ENCODE data around the gene THBS3. TPM values are rescaled to one million over a fixed set of nuclear protein-coding genes. Genes with fewer than 3 reads are reported as not detected.

The THBS3 gene
- total RNA-seq, 1 experiment from 2014 or later = 35.9 TPM

DNA sequence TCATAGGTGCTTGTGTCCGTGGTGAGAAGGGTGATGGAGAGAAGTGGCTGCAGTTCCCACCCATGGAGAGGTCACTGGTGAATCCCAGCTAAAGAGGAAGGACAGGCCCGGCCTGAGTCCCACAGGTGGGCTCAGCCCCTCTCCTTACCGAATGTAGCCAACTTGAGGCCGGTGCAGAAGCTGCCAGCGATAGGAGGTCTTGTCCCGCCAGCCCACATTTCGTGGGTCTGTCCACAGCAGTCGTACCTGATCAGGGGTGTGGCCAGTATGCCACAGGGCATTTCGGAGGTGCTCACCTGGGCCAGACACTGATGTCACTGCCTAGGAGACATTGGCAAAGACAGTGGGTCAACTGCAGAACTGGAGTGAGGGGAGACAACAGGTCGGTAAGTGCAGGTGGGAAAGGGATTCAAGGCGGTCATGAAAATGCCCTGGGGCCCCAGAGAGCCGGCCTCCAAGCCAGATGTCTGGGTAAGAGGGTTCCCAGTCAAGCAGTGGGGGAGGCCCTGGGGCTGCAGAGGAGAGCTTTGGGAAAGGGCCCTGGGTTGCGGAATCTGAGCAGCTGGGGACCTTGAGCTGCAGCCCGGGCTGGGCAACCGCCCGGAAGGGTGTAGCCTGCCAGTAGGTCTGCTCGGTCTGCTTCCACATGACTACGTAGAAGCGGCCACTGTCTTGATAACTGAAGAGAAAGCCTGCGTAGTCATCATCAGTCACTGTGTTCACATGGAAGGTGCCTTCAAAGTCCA lies 10.6 kb downstream of the THBS3 start:
- POLR2A ChIA-PET = no interaction called here
- in situ Hi-C loops (cut with HindIII; ENCODE audit: low pct_unique_long_range_greater_than_20kb, low sequenced_read_pairs) = no loop called here
- no peaks in the 10 kb centered on the region for H3K27me3 ChIP-seq (ENCODE audit: control insufficient read depth, insufficient read depth, low read length)
- CTCF ChIA-PET = no interaction called here
- BruUV-seq (replicated peaks) = no TSS peak
- no peak overlapping the region for H3K27ac ChIP-seq (ENCODE audit: low read length)
- H3K4me1 ChIP-seq (ENCODE audit: control insufficient read depth, insufficient read depth, low read length) = peaks cover 24% of the 10 kb centered on the region
- TF ChIP-seq POLR2AphosphoS5 (IDR thresholded peaks at IDR 0.05; ENCODE audit: low read depth, low read length) = no peak
- TF ChIP-seq, protein P1, sequence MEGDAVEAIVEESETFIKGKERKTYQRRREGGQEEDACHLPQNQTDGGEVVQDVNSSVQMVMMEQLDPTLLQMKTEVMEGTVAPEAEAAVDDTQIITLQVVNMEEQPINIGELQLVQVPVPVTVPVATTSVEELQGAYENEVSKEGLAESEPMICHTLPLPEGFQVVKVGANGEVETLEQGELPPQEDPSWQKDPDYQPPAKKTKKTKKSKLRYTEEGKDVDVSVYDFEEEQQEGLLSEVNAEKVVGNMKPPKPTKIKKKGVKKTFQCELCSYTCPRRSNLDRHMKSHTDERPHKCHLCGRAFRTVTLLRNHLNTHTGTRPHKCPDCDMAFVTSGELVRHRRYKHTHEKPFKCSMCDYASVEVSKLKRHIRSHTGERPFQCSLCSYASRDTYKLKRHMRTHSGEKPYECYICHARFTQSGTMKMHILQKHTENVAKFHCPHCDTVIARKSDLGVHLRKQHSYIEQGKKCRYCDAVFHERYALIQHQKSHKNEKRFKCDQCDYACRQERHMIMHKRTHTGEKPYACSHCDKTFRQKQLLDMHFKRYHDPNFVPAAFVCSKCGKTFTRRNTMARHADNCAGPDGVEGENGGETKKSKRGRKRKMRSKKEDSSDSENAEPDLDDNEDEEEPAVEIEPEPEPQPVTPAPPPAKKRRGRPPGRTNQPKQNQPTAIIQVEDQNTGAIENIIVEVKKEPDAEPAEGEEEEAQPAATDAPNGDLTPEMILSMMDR (IDR thresholded peaks at IDR 0.05) = no peak
- TF ChIP-seq TCF7L2 (IDR thresholded peaks at IDR 0.05; ENCODE audit: low read depth, low read length) = no peak
- TF ChIP-seq SIN3A (IDR thresholded peaks at IDR 0.05; ENCODE audit: borderline replicate concordance, insufficient read depth, low read depth, low read length) = no peak
- TF ChIP-seq REST (IDR thresholded peaks at IDR 0.05; ENCODE audit: insufficient read depth in 1 of 2, low read depth in 2 of 2, low read length in 1 of 2) = no peak
- peaks cover 3% of the 10 kb centered on the region; the same call in 1 of the 2 replicates for H3K36me3 ChIP-seq (ENCODE audit: control insufficient read depth, insufficient read depth, low read length)
- no peak overlapping the region for H3K4me3 ChIP-seq (ENCODE audit: low read depth in 2 of 2, low read length in 2 of 2)
- ATAC-seq (no peak), DNase-seq (ENCODE audit: low read depth, low spot score) (no peak)
- intact Hi-C loops (cut with micrococcal nuclease; ENCODE audit: unreplicated experiment) = no loop called here
- no peaks in the 10 kb centered on the region for H3K9me3 ChIP-seq (ENCODE audit: control insufficient read depth, insufficient read depth, low read depth, low read length)

DNA sequence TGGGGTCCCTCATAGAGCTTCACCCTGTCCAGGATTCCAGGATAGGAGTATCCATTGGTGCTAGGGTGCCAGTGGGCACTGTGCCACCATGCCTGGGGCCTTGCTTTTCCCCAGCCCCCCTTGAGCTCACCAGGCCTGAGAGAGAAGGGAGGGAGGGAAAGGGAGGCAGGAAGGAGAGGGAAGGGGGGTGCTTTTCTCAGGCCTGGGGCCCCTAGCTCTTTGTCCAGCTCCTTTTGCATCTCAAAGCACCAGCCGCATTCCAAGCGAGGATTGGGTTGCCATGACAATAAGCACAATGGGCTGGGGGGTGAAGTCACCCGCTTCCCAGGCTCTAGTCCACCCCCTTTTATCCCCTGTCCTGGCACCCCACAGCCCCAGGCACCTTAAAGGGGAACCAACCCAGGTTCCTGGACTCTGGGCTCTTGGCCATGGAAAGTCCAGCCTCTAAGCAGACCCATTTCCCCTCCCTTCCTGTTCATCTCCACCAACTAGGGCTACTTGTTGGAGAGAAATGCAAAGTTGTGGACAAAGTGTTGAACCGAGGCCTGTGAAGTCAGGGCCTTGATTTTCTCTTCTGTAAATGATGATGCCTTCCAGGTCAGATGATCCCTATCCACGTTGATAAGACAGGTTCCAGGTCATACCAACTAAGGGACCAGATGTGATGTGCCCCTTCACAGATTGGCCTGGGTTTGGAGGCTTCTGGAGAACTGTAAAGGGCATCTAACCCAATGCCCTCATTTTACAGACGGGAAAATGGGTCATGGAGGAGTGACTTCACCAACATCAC lies 11.4 kb downstream of the THBS3 start:
- H3K36me3 ChIP-seq (ENCODE audit: control insufficient read depth, insufficient read depth, low read length) = peaks cover 3% of the 10 kb centered on the region; the same call in 1 of the 2 replicates
- peaks cover 24% of the 10 kb centered on the region for H3K4me1 ChIP-seq (ENCODE audit: control insufficient read depth, insufficient read depth, low read length)
- peak overlapping the region; percentile 64 to 96 for H3K4me3 ChIP-seq (ENCODE audit: low read depth in 2 of 2, low read length in 2 of 2)
- ATAC-seq (no peak), DNase-seq (ENCODE audit: low read depth, low spot score) (no peak)
- no peaks in the 10 kb centered on the region for H3K27me3 ChIP-seq (ENCODE audit: control insufficient read depth, insufficient read depth, low read length)
- H3K9me3 ChIP-seq (ENCODE audit: control insufficient read depth, insufficient read depth, low read depth, low read length) = no peaks in the 10 kb centered on the region
- TF ChIP-seq, protein P1 (IDR thresholded peaks at IDR 0.05) = no peak
- TF ChIP-seq TCF7L2 (IDR thresholded peaks at IDR 0.05; ENCODE audit: low read depth, low read length) (no peak), REST (IDR thresholded peaks at IDR 0.05; ENCODE audit: insufficient read depth in 1 of 2, low read depth in 2 of 2, low read length in 1 of 2) (no peak), SIN3A (IDR thresholded peaks at IDR 0.05; ENCODE audit: borderline replicate concordance, insufficient read depth, low read depth, low read length) (no peak), POLR2AphosphoS5 (IDR thresholded peaks at IDR 0.05; ENCODE audit: low read depth, low read length) (no peak)
- in situ Hi-C loops (cut with HindIII; ENCODE audit: low pct_unique_long_range_greater_than_20kb, low sequenced_read_pairs) = no loop called here
- CTCF ChIA-PET = no interaction called here
- intact Hi-C loops (cut with micrococcal nuclease; ENCODE audit: unreplicated experiment) = no loop called here
- POLR2A ChIA-PET = interaction anchor here (0.6 kb wide), 1 partner anchor 51 kb away, joined by 6 read pairs; no protein-coding TSS in a partner anchor
- peak overlapping the region; percentile 79 for H3K27ac ChIP-seq (ENCODE audit: low read length)
- BruUV-seq (replicated peaks) = no TSS peak
